IPS DF 6.9 (cell line): Measurements from ENCODE around the gene TRIM63.

Experiments used
- DNase-seq: peaks from one replicate; pipeline ENCODE4 v3.0.0-alpha.2; 2013; ENCODE audit warnings: low read depth, low spot score
- H3K27ac ChIP-seq: one replicate; pipeline ENCODE4 v1.5.1; 2013; ENCODE audit warnings: low read length, control low read depth
- H3K27me3 ChIP-seq: 2 replicates; pipeline ENCODE4 v1.6.1; 2013; ENCODE audit warnings: mild to moderate bottlenecking, low read length; ENCODE audit not compliant: control insufficient read depth, insufficient read depth
- H3K36me3 ChIP-seq: 2 replicates; pipeline ENCODE4 v1.6.1; 2013; ENCODE audit warnings: low read length; ENCODE audit not compliant: control insufficient read depth, insufficient read depth
- H3K4me1 ChIP-seq: 2 replicates; pipeline ENCODE4 v1.6.1; 2013; ENCODE audit warnings: low read length; ENCODE audit not compliant: control insufficient read depth, insufficient read depth
- H3K4me3 ChIP-seq: 2 replicates; pipeline ENCODE4 v1.5.1; 2013; ENCODE audit warnings: mild to moderate bottlenecking, low read length
- H3K9me3 ChIP-seq: 2 replicates; pipeline ENCODE4 v1.6.1; 2013; ENCODE audit warnings: low read length, inconsistent platforms; ENCODE audit not compliant: control insufficient read depth, insufficient read depth
- WGBS: extraction: QIAGEN DNeasy Blood & Tissue Kit; methylation state at CpG from one replicate; pipeline ENCODE4 v1.1.7; 2013; ENCODE audit warnings: mixed read lengths, missing lambda C conversion rate; ENCODE audit not compliant: insufficient read length, insufficient coverage; 5-methylcytosine and 5-hydroxymethylcytosine counted together

TRIM63 gene

GRCh38 chr1:26084844-26085243 is 17.4 kb upstream of the TRIM63 start:
- Histone ChIP-seq H3K36me3 (no peaks in the 10 kb centered on the region), H3K4me1 (no peaks in the 10 kb centered on the region), H3K9me3 (no peaks in the 10 kb centered on the region), H3K27ac (no peak overlapping the region), H3K4me3 (no peak overlapping the region), H3K27me3 (no peaks in the 10 kb centered on the region)
- WGBS: no CpG with 5 or more reads among the region's 2 CpGs
- no peak for DNase-seq

GRCh38 chr1:26084091-26084561 is 16.7 kb upstream of the TRIM63 start:
- Histone ChIP-seq H3K9me3 (no peaks in the 10 kb centered on the region), H3K4me3 (no peak overlapping the region), H3K27me3 (no peaks in the 10 kb centered on the region), H3K27ac (no peak overlapping the region), H3K36me3 (no peaks in the 10 kb centered on the region), H3K4me1 (no peaks in the 10 kb centered on the region)
- WGBS: no CpG with 5 or more reads among the region's 2 CpGs
- no peak for DNase-seq

- Histone ChIP-seq H3K36me3 (no peaks in the 10 kb centered on the region), H3K27me3 (no peaks in the 10 kb centered on the region), H3K27ac (no peak overlapping the region), H3K4me3 (no peak overlapping the region), H3K9me3 (no peaks in the 10 kb centered on the region), H3K4me1 (no peaks in the 10 kb centered on the region)
- DNase-seq: no peak
- no CpG with 5 or more reads among the region's 5 CpGs for WGBS
These were observed 15.8 kb upstream of the TRIM63 start for GRCh38 chr1:26083208-26083607.

GRCh38 chr1:26082020-26082350 is 14.6 kb upstream of the TRIM63 start:
- WGBS: no CpG with 5 or more reads among the region's 3 CpGs
- no peaks in the 10 kb centered on the region for H3K36me3 ChIP-seq
- no peaks in the 10 kb centered on the region for H3K27me3 ChIP-seq
- H3K4me3 ChIP-seq: no peak overlapping the region
- H3K9me3 ChIP-seq: no peaks in the 10 kb centered on the region
- H3K27ac ChIP-seq: no peak overlapping the region
- no peak for DNase-seq
- H3K4me1 ChIP-seq: no peaks in the 10 kb centered on the region

- Histone ChIP-seq H3K4me3 (no peak overlapping the region), H3K36me3 (no peaks in the 10 kb centered on the region), H3K27ac (no peak overlapping the region), H3K4me1 (no peaks in the 10 kb centered on the region), H3K27me3 (no peaks in the 10 kb centered on the region), H3K9me3 (no peaks in the 10 kb centered on the region)
- no CpG with 5 or more reads among the region's 8 CpGs for WGBS
- DNase-seq: no peak
These were observed 14.0 kb upstream of the TRIM63 start for GRCh38 chr1:26081267-26082019.

- no peak overlapping the region for H3K27ac ChIP-seq
These were observed 12.8 kb upstream of the TRIM63 start for GRCh38 chr1:26079960-26080814.

GRCh38 chr1:26079178-26079563 is 11.7 kb upstream of the TRIM63 start:
- H3K36me3 ChIP-seq: no peaks in the 10 kb centered on the region
- H3K4me3 ChIP-seq: no peak overlapping the region
- no peak for DNase-seq
- H3K4me1 ChIP-seq: no peaks in the 10 kb centered on the region
- no peaks in the 10 kb centered on the region for H3K27me3 ChIP-seq
- no peaks in the 10 kb centered on the region for H3K9me3 ChIP-seq
- H3K27ac ChIP-seq: no peak overlapping the region
- no CpG with 5 or more reads among the region's 7 CpGs for WGBS

More at GRCh38 chr1:26079960-26080814, 12.8 kb upstream of the TRIM63 start:
- DNase-seq: no peak
- no CpG with 5 or more reads among the region's 9 CpGs for WGBS
- no peaks in the 10 kb centered on the region for H3K27me3 ChIP-seq
- H3K36me3 ChIP-seq: no peaks in the 10 kb centered on the region
- H3K4me1 ChIP-seq: no peaks in the 10 kb centered on the region
- no peak overlapping the region for H3K4me3 ChIP-seq
- H3K9me3 ChIP-seq: no peaks in the 10 kb centered on the region

- Histone ChIP-seq H3K4me3 (no peak overlapping the region), H3K36me3 (no peaks in the 10 kb centered on the region), H3K27me3 (no peaks in the 10 kb centered on the region), H3K27ac (no peak overlapping the region), H3K4me1 (no peaks in the 10 kb centered on the region), H3K9me3 (no peaks in the 10 kb centered on the region)
- DNase-seq: no peak
- no CpG with 5 or more reads among the region's 8 CpGs for WGBS
These were observed 11.1 kb upstream of the TRIM63 start for GRCh38 chr1:26078286-26079177.

GRCh38 chr1:26077524-26077923 is 10.1 kb upstream of the TRIM63 start:
- H3K27me3 ChIP-seq: no peaks in the 10 kb centered on the region
- no peak overlapping the region for H3K27ac ChIP-seq
- H3K4me1 ChIP-seq: no peaks in the 10 kb centered on the region
- no peak for DNase-seq
- WGBS: no CpG with 5 or more reads among the region's 1 CpG
- H3K36me3 ChIP-seq: no peaks in the 10 kb centered on the region
- no peak overlapping the region for H3K4me3 ChIP-seq
- H3K9me3 ChIP-seq: no peaks in the 10 kb centered on the region
